Heart right ventricle (tissue), 16 donors: ENCODE measurements around the gene QPCTL. TPM values are rescaled to one million over a fixed set of nuclear protein-coding genes. Genes with fewer than 3 reads are reported as not detected.

ENCODE experiments used
- ATAC-seq, 8 donors: fragments of 200-7000 bp; cut with Tn5 transposase; one replicate each; pipeline ENCODE4 v1.9.1; 2020; ENCODE audit warnings: mild to moderate bottlenecking in 8 of 8, moderate library complexity in 8 of 8, moderate number of reproducible peaks in 1 of 8
- DNase-seq, 2 donors: peaks; one replicate each; pipeline ENCODE4 v3.0.0-alpha.2; 2020
- H3K27ac ChIP-seq, 10 donors: fragments of 200-600 bp; sonication (generic) in 2 of 10; one replicate each; pipeline versions ENCODE4 v1.5.0 to v1.8.0; 2020 to 2022; ENCODE audit warnings: mild to moderate bottlenecking in 3 of 10
- H3K27me3 ChIP-seq, 7 donors: fragments of 200-600 bp; one replicate each; pipeline ENCODE4 v1.8.0; 2021 to 2022; ENCODE audit warnings: mild to moderate bottlenecking in 2 of 7
- H3K36me3 ChIP-seq, 9 donors: fragments of 200-600 bp; sonication (generic) in 1 of 9; one replicate each; pipeline versions ENCODE4 v1.5.0 to v1.8.0; 2020 to 2022; ENCODE audit warnings: mild to moderate bottlenecking in 2 of 9
- H3K4me1 ChIP-seq, 9 donors: fragments of 200-600 bp; sonication (generic) in 1 of 9; one replicate each; pipeline versions ENCODE4 v1.5.0 to v1.8.0; 2020 to 2022; ENCODE audit warnings: mild to moderate bottlenecking in 4 of 9
- H3K4me3 ChIP-seq, 10 donors: fragments of 200-600 bp; sonication (generic) in 2 of 10; one replicate each; pipeline versions ENCODE4 v1.5.0 to v1.8.0; 2020 to 2022; ENCODE audit warnings: mild to moderate bottlenecking in 7 of 10, moderate library complexity in 2 of 10
- H3K9me3 ChIP-seq, 11 donors: fragments of 200-600 bp in 10 of 11; sonication (generic) in 2 of 11; one replicate each; pipeline versions ENCODE4 v1.5.0 to v1.8.0; 2013 to 2022; ENCODE audit warnings: mild to moderate bottlenecking in 2 of 11, control low read depth in 1 of 11, moderate library complexity in 1 of 11
- WGBS, 2 donors: extraction: QIAGEN DNeasy Blood & Tissue Kit; methylation state at CpG; one replicate each; pipeline ENCODE4 v1.1.7; 2013; ENCODE audit warnings: inconsistent platforms in 1 of 2; 5-methylcytosine and 5-hydroxymethylcytosine counted together
- intact Hi-C, 10 donors: fragments of 100-400 bp; cut with DNase I; formaldehyde crosslinking; loops; one replicate each; pipeline versions ENCODE4 v1.11.1 to v1.14.2; 2022
- polyA plus RNA-seq, 2 donors: library from polyadenylated mRNA; stranded (reverse); fragments of 200-250 nt; gene quantifications; one replicate each; pipeline ENCODE4 v1.2.3, GENCODE V29; 2013
- total RNA-seq, 10 donors: library from RNA; stranded (reverse); fragmentation: NEBNext Ultra II Directional in 3 of 10; extraction: Animal tissue kit (Norgen Biotek cat#: 25700) in 3 of 10; gene quantifications; one replicate each; pipeline versions ENCODE4 v1.2.1 to v1.2.4, GENCODE V29; 2021 to 2023
- TF ChIP-seq, protein P1 (sequence below), 9 donors: fragments of 200-600 bp; sonication (generic) in 2 of 9; IDR thresholded peaks; one replicate each; pipeline versions ENCODE4 v1.5.0 to v1.8.0; 2021 to 2022; ENCODE audit warnings: antibody characterized with exemption in 9 of 9, mild to moderate bottlenecking in 5 of 9, moderate library complexity in 1 of 9
- donor health status: Arrhythmogenic right ventricular cardiomyopathy.
- donor health status: ischemic (EF 13 %, LVEDD 7.1; RV severe dilation, severe dysfunction).
- donor health status: healthy with polysubstance abuse.
- donor health status: DM: no; HTN: yes; CAD: no.
- donor health status: DM: no; HTN: no; CAD: no.
- donor health status: ischemic (EF 25% LVEDD 6.9; RV normal size, moderate dysfunction).
- donor health status: ischemic (EF 25% LVEDD 5.7; RV mildly dilated, moderate dysfunction).
- donor health status: healthy.
- donor health status: DM: yes; HTN: yes; CAD: no.
- donor health status: Ischemic cardiomyopathy.
- donor health status: ischemic (EF 35%, LVEDD 5.7; RV mildly dilated, moderate dysfunction).
- donor health status: nonischemic (EF 11% LVEDD 7.7; RV severe dilation, severe dysfunction).
- donor health status: DM: yes; HTN: yes; CAD: no.
- donor health status: PGD.
- donor health status: ischemic (EF 29% LVEDD 5.4; RV normal size, mild dysfunction).
- donor health status: nonischemic (EF 23%, LVEDD 6.1; RV moderate dilation, normal function).

QPCTL gene
- total and polyA plus RNA-seq, 12 donors: 1.8 to 4.5 (median 2.6) TPM

DNA sequence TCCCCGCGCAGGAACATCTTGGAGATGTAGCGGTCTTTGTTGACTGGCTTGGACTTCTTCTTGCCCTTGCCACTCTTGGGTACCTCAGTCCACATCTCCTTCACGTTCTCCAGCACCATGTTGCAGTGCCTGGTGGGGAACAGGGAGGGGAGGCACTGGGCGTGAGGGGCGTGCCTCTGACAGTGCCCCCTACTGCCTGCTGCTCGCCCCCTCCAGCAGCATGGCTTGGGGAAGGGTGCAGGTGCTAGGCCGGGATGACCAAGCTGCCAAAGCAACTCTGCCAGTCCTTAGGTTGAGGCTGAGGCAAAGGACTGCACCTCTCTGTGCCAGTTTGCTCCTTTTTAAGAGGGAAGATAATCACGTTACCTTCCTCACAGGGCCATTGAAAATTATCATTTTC lies 4.9 kb upstream of the QPCTL start:
- WGBS, 2 donors: 89 to 95% methylated on average over 9 of the region's 9 CpGs
- ATAC-seq: no peak
- Histone ChIP-seq H3K9me3 (no peaks in the 10 kb centered on the region), H3K36me3 (peaks cover 0 to 64% (median 29%) of the 10 kb centered on the region in 9 donors), H3K27ac (no peak overlapping the region), H3K4me1 (peaks cover 0 to 11% (median 9%) of the 10 kb centered on the region in 9 donors), H3K4me3 (no peak overlapping the region), H3K27me3 (no peaks in the 10 kb centered on the region)
- TF ChIP-seq, protein P1, sequence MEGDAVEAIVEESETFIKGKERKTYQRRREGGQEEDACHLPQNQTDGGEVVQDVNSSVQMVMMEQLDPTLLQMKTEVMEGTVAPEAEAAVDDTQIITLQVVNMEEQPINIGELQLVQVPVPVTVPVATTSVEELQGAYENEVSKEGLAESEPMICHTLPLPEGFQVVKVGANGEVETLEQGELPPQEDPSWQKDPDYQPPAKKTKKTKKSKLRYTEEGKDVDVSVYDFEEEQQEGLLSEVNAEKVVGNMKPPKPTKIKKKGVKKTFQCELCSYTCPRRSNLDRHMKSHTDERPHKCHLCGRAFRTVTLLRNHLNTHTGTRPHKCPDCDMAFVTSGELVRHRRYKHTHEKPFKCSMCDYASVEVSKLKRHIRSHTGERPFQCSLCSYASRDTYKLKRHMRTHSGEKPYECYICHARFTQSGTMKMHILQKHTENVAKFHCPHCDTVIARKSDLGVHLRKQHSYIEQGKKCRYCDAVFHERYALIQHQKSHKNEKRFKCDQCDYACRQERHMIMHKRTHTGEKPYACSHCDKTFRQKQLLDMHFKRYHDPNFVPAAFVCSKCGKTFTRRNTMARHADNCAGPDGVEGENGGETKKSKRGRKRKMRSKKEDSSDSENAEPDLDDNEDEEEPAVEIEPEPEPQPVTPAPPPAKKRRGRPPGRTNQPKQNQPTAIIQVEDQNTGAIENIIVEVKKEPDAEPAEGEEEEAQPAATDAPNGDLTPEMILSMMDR (IDR thresholded peaks at IDR 0.05): no peak
- no peak for DNase-seq
- intact Hi-C loops: no loop called here

DNA sequence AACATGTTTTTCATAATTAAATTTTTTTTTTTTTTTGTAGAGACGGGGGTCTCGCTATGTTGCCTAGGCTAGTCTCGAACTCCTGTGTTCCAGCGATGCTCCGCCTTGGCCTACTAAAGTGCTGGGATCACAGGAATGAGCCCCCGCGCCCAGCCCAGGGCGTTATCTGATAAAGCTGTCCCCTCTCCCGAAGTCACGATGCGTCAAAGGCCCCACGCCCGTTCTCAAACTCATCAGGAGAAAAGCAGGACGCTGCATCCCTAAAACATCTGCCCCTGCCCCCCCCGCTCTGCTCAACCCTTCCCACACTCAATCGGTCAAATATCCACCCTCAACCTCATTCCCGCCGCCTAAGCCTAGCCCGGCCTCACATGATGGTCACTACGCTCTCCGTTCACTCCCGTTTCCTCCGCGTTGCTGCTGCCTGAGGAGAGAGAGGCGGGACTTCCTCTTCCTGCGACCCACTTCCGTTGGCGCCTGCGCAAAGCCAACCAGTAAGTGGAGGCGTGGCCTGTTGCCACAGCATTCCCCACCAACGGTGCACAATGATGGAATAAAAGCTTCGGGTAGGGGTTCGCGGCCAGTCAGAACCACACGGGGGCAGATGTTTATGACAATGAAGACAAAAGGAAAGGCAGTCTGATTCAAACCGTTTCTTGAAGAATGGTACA lies 815 bp upstream of the QPCTL start, which contains the start of gene SNRPD2:
Gene SNRPD2 (minus strand): TSS at position 438 of the 671 bp plus-strand sequence. CDS start 65 bp downstream, at position 373.
- peak within 1 kb of the TSS; percentile 28 to 94 (median 87) for H3K27ac ChIP-seq
- H3K27me3 ChIP-seq: no peaks in the 10 kb centered on the region
- peak within 1 kb of the TSS; percentile 65 to 96 (median 72) for H3K4me3 ChIP-seq
- peaks cover 2 to 18% (median 15%) of the 10 kb centered on the region in 9 donors for H3K4me1 ChIP-seq
- peak; percentile 92 to 93 for DNase-seq
- TF ChIP-seq, protein P1 (IDR thresholded peaks at IDR 0.05): peak in 2 of 9 donors; percentile 14 to 26
- H3K36me3 ChIP-seq: peaks cover 0 to 39% (median 18%) of the 10 kb centered on the region in 9 donors
- intact Hi-C loops: loop anchor here in 6 of 10 donors (1.0 to 5.0 kb wide), 4 partner anchors 26 to 79 kb away; partner anchors contain the start of genes SIX5 (in 2 of the 6) and FBXO46 (in 1 of the 6)
- peak; percentile 81 to 95 (median 88) for ATAC-seq
- WGBS, 2 donors: 0% methylated on average over 35 to 36 of the region's 36 CpGs
- H3K9me3 ChIP-seq: no peaks in the 10 kb centered on the region

DNA sequence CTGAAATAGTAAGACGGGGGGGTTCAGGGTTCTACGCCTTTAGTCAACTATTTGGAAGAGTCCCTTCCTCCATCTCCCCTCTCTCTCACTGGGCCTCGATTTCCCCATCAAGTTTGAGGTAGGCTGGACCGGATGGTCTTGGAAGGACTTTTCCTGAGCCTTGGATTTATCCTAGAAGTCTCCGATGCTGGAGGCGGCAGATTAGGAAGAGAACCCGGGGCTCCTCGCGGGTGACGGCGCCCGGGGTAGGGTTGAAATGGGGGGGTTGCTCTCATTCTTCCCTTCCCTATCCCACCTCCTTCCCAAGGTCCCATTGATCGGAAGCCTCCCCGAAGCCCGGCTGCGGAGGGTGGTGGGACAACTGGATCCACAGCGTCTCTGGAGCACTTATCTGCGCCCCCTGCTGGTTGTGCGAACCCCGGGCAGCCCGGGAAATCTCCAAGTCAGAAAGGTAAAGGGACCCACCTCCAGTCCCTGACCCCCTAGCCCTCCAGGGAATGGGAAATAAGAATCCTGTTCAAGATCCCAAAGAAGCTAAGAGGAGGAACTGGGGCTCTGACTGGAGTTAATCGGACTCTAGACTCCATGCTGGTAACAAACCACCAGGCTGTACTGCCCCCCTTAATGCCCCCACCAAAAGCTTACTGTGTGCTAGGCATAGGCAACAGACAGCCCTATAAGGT lies 781 bp downstream of the QPCTL start:
- intact Hi-C loops: loop anchor here in 4 of 10 donors (2.0 to 5.0 kb wide), 3 partner anchors 38 to 78 kb away; partner anchors contain the start of genes SIX5 (in 2 of the 4) and FBXO46 (in 1 of the 4)
- DNase-seq (peak; percentile 81 to 83), ATAC-seq (peak in 4 of 8 donors; percentile 2 to 23 (median 19))
- TF ChIP-seq, protein P1 (IDR thresholded peaks at IDR 0.05): peak; percentile 70 to 94 (median 89)
- Histone ChIP-seq H3K27ac (peak overlapping the region in 9 of 10 donors; percentile 74 to 94 (median 89)), H3K4me1 (peaks cover 2 to 18% (median 15%) of the 10 kb centered on the region in 9 donors), H3K27me3 (no peaks in the 10 kb centered on the region), H3K9me3 (no peaks in the 10 kb centered on the region), H3K36me3 (peaks cover 0 to 34% (median 2%) of the 10 kb centered on the region in 9 donors), H3K4me3 (peak overlapping the region; percentile 65 to 96 (median 72))
- 1% methylated on average over 22 of the region's 22 CpGs for WGBS, 2 donors

DNA sequence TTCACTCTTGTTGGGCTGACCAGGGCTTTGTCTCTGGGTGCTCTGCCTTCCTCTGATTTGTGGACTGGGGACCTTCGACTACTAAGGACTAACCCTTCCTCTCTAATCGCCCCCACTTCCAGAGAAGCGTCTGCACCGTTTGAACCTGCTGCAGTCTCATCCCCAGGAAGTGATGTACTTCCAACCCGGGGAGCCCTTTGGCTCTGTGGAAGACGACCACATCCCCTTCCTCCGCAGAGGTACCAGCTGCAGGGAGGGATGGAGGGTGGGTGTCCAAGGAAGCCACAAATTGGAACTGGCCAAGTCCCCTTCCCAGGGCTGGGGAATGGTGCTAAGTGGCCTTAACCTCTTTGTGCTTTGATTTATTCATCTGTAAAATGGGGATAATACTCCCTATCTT lies 9.2 kb downstream of the QPCTL start:
- TF ChIP-seq, protein P1 (IDR thresholded peaks at IDR 0.05): no peak
- no peak for DNase-seq
- intact Hi-C loops: no loop called here

More for the DNA sequence above, 9.2 kb downstream of the QPCTL start:
- H3K27me3 ChIP-seq: no peaks in the 10 kb centered on the region
- H3K36me3 ChIP-seq: peaks cover 0 to 37% (median 5%) of the 10 kb centered on the region in 9 donors
- H3K4me3 ChIP-seq: no peak overlapping the region
- H3K27ac ChIP-seq: no peak overlapping the region
- no peaks in the 10 kb centered on the region for H3K9me3 ChIP-seq
- peaks cover 0 to 2% (median 0%) of the 10 kb centered on the region in 9 donors for H3K4me1 ChIP-seq
- no peak for ATAC-seq
- 62 to 65% methylated on average over 7 of the region's 7 CpGs for WGBS, 2 donors
